Astrocyte of the spinal cord (primary cell): ENCODE measurements around the gene C9orf85.

Experiments
- DNase-seq: peaks from one replicate; pipeline ENCODE4 v3.0.0; 2011; ENCODE audit warnings: low read depth, low spot score
- H3K4me3 ChIP-seq: 2 replicates; pipeline ENCODE4 v1.5.1; 2011; ENCODE audit warnings: low read depth, mild to moderate bottlenecking, low read length, moderate library complexity
- CTCF ChIP-seq: IDR thresholded peaks from 2 replicates; pipeline ENCODE4 v1.5.1; 2012; ENCODE audit warnings: low read depth, mild to moderate bottlenecking, low read length, inconsistent platforms
- in situ Hi-C: cut with HindIII; loops from 2 replicates; pipeline ENCODE4 v1.10.0; 2017; ENCODE audit warnings: low sequenced_read_pairs

The C9orf85 gene

GRCh38 chr9:71911061-71911907, at the start of gene C9orf85, which contains the start of gene ABHD17B:
C9orf85 (plus strand) TSS chr9:71911639; CDS start chr9:71911735, 96 bp downstream.
ABHD17B (minus strand) TSS chr9:71911193; CDS start chr9:71875080, 36,113 bp downstream.
- H3K4me3 ChIP-seq, result peak within 1 kb of the TSS; percentile 71
- peak; percentile 100 for DNase-seq
- in situ Hi-C loops, result no loop called here
- no peak for TF ChIP-seq CTCF

- TF ChIP-seq CTCF, result no peak
- in situ Hi-C loops, result no loop called here
- no peak overlapping the region for H3K4me3 ChIP-seq
- DNase-seq, result no peak
Measured at GRCh38 chr9:71863631-71864030, 47.8 kb upstream of the C9orf85 start.

GRCh38 chr9:71875345-71875744, 36.1 kb upstream of the C9orf85 start:
- TF ChIP-seq CTCF, result no peak
- in situ Hi-C loops, result no loop called here
- DNase-seq, result no peak
- H3K4me3 ChIP-seq, result no peak overlapping the region

GRCh38 chr9:71876106-71876505, 35.3 kb upstream of the C9orf85 start:
- in situ Hi-C loops, result no loop called here
- DNase-seq, result no peak
- TF ChIP-seq CTCF, result no peak
- no peak overlapping the region for H3K4me3 ChIP-seq

GRCh38 chr9:71876829-71877228, 34.6 kb upstream of the C9orf85 start:
- in situ Hi-C loops, result no loop called here
- H3K4me3 ChIP-seq, result no peak overlapping the region
- DNase-seq, result no peak
- no peak for TF ChIP-seq CTCF

GRCh38 chr9:71878327-71879274, 32.8 kb upstream of the C9orf85 start:
- no peak for TF ChIP-seq CTCF
- in situ Hi-C loops, result no loop called here
- no peak for DNase-seq
- H3K4me3 ChIP-seq, result no peak overlapping the region
